ENCODE data around the gene PEX13.
"Not testable (repeated sequence)": the region's sequence is repeated elsewhere in the genome, so short reads cannot be mapped to it uniquely, and the experiment has no call there.

PEX13 gene, protein sequence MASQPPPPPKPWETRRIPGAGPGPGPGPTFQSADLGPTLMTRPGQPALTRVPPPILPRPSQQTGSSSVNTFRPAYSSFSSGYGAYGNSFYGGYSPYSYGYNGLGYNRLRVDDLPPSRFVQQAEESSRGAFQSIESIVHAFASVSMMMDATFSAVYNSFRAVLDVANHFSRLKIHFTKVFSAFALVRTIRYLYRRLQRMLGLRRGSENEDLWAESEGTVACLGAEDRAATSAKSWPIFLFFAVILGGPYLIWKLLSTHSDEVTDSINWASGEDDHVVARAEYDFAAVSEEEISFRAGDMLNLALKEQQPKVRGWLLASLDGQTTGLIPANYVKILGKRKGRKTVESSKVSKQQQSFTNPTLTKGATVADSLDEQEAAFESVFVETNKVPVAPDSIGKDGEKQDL
- long read RNA-seq, donor 1, full-length matches to known transcripts: 7 of 7 reads
- long read RNA-seq, donor 1, partial matches to known transcripts: 0 of 7 reads
- long read RNA-seq, donor 1, other reads (novel, unspliced or antisense): 0 of 7 reads
- long read RNA-seq, donor 2, full-length matches to known transcripts: 2 of 2 reads
- long read RNA-seq, donor 2, partial matches to known transcripts: 0 of 2 reads
- long read RNA-seq, donor 2, other reads (novel, unspliced or antisense): 0 of 2 reads
- long read RNA-seq, donor 3, full-length matches to known transcripts: 3 of 3 reads
- long read RNA-seq, donor 3, partial matches to known transcripts: 0 of 3 reads
- long read RNA-seq, donor 3, other reads (novel, unspliced or antisense): 0 of 3 reads
- long read RNA-seq, donor 4, full-length matches to known transcripts: 9 of 22 reads
- long read RNA-seq, donor 4, partial matches to known transcripts: 13 of 22 reads
- long read RNA-seq, donor 4, other reads (novel, unspliced or antisense): 0 of 22 reads
- long read RNA-seq, donor 5, full-length matches to known transcripts: 9 of 9 reads
- long read RNA-seq, donor 5, partial matches to known transcripts: 0 of 9 reads
- long read RNA-seq, donor 5, other reads (novel, unspliced or antisense): 0 of 9 reads
- long read RNA-seq, donor 6, full-length matches to known transcripts: 3 of 3 reads
- long read RNA-seq, donor 6, partial matches to known transcripts: 0 of 3 reads
- long read RNA-seq, donor 6, other reads (novel, unspliced or antisense): 0 of 3 reads
- long read RNA-seq, donor 7, full-length matches to known transcripts: 4 of 4 reads
- long read RNA-seq, donor 7, partial matches to known transcripts: 0 of 4 reads
- long read RNA-seq, donor 7, other reads (novel, unspliced or antisense): 0 of 4 reads
- long read RNA-seq, donor 8, full-length matches to known transcripts: 4 of 4 reads
- long read RNA-seq, donor 8, partial matches to known transcripts: 0 of 4 reads
- long read RNA-seq, donor 8, other reads (novel, unspliced or antisense): 0 of 4 reads

DNA sequence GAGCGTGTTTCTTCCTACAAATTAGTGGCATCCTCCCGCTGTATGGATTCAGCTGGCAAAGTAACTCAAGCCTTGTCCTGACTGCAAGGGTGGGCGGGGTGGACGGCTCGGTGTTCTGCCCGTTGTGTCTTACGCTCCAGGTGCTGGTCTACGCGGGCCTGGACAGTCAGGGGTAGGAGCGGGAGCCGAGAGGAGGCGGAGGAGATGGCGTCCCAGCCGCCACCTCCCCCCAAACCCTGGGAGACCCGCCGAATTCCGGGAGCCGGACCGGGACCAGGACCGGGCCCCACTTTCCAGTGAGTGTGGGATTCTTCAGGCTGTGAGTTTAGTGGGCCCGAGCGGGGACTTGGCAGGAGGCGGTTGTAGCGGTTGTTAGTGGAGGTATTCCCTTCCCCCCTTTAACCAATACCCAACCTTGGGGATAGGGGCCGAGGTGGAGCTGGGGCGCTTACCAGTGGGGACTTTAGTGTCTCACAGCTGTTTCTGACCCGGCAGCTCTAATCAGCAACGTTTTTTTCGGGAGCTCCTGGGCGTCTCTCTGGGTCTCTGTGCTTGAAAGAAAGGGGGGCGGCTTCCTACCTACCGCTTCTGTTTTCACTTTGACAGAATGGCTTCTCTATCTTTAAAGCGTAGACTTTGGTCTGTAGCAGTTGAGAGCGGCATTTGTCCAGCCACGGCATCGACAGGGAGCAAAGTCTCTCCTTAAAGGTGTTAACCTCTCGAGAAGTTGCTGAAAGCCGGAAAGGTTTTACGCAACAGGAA is at the start of gene PEX13, which contains the start of gene PUS10:
Gene PEX13 (plus strand): TSS at position 165 of the 762 bp plus-strand sequence. CDS start 40 bp downstream, at position 205.
Gene PUS10 (minus strand): TSS at position 700 of the 762 bp plus-strand sequence. CDS start 6,365 bp downstream, outside the sequence.
- DNase-seq: peak; percentile 99

DNA sequence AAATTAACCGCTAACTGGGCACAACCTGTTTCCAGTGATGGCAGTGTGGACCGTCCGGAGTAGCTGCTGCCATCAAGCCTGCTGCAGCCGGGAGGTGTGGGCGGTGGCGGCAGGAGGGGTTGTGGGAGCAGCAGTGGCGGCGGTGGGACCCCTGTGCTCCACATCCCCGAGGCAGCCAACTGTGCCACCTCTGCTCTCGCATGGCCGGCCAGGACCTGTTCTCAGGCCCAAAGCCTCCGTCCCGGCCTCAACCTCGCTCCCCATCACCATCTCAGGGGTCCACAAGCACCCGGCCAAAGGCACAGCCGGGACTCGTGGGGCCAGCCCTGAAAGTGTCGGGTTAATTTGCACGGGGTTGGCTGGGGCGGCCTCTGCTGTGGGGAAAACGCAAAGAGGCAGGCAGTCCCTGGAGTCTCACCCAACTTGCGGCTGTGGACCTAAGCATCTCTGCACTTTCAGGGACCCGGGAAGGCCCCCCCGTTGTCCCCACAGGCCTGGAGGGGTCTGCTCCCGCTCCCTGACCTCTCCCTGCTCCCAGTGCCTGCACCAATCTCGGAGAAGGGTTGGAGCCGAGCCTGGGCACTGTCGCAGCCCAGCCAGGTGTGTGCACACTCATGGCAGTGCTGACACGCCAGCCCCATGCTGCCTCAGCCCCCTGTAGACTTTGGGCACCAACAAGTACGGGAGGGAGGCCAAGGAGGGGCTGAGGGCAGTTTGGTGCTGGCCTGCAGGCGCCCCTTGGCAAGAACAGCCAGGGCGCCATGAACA is 44.4 kb upstream of the PEX13 start:
- no peak for DNase-seq

DNA sequence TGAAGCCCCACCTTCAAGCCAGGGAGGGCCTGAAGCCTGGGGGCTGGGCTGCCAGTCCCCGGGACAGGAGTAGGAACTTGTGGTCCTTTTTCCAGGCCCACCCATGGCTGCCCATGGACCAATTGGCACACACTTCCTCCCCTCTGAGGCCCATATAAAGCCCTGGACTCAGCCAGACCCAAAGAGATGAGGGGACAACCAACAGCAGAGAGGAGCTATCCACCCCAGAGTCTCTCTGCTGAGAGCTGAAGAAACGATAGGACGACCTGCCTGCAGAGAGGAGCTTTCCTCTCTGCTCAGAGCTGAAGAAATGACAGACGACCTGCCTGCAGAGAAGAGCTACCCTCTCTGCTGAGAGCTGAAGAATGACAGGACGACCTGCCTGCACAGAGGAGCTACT is 43.8 kb upstream of the PEX13 start:
- no peak for DNase-seq

DNA sequence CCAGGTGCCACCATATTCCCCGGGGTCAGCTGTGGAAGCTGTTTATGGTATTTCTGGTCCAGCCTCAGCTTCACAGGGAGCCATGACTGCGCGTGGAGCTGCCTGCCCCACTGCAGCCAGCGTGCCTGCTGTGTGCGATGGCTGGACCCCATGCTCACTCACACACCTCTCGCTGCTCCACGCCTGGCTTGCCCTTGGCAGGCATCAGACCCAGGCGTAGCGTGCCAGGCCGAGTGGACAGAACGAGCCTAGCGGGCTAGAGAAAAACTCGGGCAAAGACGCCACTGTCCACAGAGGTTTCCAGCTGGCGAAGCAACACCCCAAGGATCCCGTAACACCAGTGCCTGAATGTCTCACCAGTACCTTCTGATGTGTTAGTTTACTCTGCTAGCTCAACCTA is 42.9 kb upstream of the PEX13 start:
- DNase-seq: no peak

DNA sequence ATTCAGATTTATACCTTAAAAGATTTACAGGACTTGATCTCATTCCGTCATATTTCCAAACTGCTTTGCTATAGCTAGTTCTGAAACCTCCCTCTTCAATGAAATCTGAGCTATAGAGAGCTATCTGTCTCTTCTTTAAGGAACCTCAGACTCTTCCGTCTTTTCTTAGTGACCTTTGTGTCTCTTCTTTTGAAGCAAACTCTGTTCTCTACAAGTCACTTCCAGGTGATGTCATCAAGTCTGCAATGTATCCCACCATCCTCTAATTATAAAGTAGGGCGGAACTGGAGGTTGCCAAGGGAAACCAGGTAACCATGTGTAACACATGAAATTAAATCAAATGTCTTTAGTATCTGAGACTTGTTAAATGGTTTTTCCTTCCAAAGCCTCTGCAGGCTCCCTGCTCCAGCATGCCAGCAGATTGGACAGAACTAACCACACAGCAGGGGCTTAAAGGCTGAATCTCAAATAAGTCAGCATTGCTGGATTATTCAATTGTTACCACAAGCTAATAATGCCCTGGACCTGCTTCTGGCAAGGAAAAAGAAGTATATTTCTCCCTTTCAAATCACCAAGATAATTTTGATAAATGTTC is 41.2 kb upstream of the PEX13 start:
- DNase-seq: no peak

DNA sequence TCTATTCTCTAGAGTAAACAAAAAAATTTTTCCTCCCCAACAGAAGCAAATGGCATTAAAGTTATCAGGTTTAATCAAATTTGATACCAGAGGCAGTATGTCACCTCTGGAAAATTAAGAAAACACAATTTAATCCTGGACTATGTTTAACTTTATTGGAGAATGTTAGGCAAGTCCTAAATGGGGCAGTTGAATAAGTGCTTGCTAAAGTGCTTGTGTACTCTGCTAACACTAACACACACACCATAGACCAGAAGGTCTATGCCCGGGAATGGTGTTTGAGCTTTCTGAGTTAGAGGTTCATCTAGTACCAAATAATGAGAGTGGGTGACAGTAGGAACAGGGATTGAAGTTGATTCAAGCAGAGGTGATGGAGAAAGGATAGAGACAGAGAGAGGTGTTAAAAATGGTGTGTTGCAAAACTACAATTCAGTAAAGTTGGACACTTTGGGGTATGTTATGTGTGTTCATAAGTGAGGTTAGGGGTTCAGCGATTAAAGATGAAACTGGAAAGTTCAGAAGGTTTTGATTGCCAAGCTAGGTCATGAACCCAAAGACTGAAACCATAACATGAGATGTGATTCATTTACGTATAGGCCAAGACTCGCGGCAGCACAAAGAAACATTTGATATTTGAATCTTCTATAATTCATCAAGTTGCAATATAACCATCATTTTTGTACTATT is 40.5 kb upstream of the PEX13 start:
- DNase-seq: no peak

DNA sequence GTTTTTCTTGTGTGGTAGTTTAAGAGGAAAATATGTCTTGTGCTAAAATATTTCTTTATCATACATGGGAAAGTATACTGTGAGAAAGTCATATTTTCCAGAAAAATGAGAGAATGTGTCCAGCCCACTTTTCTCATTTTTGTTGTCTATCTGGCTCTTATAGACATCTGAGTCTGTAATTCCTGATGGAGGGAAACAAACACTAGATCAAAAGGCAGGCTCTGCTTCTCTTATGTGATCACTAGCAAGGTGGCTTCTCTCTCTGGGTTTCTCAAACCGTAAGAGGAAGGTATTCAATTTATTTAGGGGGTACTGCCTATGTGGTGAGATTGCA is 40.0 kb upstream of the PEX13 start:
- DNase-seq: no peak

DNA sequence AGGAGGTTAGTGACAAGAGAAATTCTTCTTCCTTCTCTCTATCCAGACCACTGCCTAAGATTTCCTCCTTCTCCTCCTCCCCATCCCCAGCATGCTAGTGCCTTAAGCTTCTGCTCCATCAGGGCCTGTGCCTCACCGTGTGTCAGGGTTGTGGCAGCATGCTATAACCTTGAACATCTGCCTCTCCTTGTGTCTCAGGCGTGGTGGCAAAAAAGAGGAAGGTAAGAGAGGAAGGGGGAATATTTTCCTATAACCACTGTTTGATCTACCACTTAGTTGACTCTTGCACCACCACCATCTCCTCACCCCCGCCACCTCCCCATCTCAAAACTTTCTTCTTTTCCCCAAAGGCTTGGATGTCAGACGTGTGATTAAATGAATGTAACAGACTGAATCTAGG is 38.3 kb upstream of the PEX13 start:
- no peak for DNase-seq

DNA sequence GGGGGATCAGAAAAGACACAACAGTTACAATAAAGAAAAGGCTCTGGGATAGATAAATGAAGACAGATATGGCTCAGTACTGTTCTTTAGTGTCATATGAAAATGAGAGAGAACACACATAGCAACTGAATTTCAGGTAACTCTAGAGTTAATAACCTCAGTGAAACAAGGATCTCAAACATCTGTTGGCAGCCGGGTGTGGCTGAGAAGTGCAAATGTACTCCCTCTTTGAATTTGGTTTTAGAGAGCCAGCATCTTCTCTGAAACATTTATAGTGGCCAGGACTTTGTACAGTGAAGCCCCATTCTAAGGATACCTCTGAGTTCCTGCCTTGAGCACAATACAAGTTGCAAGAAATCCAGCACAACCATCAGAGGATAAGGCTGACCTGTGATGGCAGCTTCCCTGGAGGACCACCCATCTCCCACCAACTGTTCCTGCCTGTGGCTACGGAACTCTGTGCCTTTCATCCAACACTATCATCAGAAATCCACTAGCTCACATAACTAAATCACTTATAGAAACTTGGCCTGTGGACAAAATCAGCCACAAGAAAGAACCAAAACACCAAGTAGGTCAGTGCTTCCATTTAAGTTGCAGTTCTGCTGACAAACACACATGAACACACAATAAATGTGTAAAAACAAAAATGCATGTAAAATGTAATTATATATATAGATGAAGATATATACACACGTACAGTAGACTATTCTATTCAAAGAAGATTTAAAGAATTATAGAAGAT is 37.3 kb upstream of the PEX13 start:
- no peak for DNase-seq

DNA sequence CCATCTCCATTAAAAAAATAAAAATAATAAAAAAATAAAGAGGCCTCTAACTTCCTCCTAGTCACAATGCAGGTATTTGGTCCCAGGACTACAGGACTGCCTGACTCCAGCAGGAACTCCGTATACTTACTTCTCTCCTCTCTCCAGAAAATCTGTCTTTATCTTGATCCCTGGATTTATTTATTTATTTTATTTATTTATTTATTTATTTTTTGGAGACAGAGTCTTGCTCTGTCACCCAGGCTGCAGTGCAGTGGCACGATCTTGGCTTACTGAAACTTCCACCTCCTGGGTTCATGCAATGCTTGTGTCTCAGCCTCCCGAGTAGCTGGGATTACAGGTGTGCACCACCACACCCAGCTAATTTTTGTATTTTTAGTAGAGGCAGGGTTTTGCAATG is 35.5 kb upstream of the PEX13 start:
- not testable (repeated sequence) for DNase-seq

DNA sequence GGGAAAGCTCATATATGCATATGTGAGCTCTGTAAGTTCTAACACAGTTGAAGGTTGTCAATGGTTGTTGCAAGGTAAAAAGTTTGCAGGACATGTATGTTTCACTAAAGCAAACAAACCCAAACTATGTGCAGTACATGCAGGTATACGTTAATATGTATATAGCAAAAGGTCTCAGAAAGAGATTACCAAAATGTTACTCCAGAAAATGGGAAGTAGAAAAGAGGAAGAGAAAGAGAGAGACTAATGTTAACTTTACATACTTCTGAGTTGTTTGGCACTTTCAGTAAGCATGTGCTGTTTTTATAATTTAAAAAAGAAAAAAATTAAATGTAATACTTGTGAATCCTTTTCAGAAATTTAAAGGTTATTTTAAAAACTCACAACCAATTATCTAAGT is 32.8 kb upstream of the PEX13 start:
- DNase-seq: no peak

DNA sequence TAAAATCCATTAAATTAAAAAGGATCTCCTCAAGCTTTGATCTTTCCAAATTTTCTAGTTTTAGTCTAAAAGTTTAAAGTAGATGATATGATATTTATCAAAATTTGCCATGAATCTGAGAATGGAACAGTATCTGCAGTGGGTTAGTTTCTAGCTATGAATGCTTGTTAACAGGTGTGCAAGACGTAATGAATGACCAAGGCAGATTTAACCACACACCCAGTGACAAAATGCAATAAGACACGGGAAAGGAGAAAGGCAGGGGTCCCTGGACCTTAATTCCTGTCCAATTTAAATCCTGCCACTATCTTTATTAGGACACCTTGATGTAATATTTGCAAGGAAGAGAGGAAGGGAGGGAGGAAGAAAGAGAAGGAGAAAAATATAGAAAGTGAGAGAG is 30.5 kb upstream of the PEX13 start:
- no peak for DNase-seq

DNA sequence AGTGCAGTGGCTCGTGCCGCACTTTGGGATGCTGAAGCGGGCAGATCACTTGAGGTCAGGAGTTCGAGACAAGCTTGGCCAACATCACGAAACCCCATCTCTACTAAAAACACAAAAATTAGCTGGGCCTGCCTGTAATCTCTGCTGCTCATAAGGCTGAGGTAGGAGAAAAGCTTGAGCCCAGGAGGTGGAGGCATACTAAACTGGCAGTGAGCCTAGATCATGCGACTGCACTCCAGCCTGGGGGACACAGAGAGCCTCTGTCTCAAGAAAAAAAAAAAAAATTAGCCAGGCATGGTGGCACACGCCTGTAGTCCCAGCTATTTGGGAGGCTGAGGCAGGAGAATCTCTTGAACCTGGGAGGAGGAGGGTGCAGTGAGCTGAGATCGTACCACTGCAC is 29.9 kb upstream of the PEX13 start:
- DNase-seq: not testable (repeated sequence)

DNA sequence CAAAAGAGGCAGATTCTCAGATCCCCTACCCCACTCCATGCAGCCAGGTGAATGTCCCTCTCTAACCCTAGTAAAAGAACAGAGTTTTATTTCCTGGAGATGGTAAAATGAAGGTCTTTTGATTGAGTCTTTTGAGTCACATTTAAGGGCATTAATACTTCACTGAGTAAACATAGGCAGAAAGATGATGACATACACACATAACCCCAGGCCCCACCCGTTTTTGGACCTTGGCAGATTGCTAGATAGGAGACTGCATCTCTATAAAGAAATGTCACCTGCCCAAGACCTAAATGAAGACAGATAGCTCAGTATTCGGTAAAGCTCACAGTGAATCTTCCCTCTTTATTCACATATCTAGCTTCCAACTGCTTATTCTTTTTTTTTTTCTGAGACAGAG is 28.3 kb upstream of the PEX13 start:
- no peak for DNase-seq

DNA sequence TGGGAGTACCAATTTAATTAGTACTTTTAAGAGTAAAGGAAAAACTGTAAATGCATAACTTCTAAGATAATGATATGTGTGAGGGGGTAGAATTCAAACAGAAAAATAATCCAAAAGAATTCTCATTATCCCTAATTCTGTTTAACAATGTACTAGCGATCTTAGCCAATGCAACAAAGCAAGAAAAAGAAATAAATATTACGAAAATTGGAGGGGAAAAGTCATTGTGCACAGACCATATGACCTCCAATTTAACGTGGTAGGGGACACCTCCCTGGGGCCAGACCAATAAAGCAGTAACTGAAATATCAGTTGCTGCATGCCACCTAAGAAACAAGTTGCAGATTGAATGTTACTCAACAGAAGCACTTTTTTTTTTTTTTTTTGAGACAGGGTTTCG is 25.9 kb upstream of the PEX13 start:
- DNase-seq: no peak

DNA sequence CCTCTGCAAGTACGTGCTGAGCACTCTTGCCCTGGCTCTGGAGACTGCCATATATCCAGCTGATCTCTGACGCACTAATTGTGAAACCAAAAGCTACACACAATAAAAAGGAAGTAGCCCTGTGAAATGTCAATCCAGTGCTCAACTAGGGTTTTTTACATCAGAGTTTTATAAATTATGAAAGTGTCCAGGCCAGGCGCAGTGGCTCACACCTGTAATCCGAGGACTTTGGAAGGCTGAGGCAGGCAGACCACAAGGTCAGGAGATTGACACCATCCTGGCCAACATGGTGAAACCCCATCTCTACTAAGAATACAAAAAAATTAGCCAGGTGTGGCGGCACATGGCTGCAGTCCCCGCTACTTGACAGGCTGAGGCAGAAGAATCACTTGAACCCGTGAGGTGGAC is 24.5 kb upstream of the PEX13 start:
- DNase-seq: no peak

DNA sequence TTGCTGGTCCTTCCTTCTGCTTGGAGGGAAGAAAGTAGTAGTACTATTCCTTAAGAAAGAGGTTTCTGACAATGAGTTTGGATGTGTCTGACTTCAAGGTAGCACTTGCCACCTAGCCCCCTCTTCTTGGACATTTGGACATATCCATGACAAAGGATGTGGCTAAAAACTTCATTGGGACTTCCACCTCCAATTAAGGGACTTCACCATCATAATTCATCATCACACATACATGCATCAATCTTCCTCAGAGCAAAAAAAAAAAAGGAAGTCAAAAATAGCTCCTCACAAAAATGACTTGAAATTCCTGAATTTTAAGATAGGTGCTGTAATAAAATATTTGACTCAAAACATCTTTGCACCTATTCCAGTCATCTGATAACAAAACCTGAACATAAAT is 23.4 kb upstream of the PEX13 start:
- DNase-seq: no peak

DNA sequence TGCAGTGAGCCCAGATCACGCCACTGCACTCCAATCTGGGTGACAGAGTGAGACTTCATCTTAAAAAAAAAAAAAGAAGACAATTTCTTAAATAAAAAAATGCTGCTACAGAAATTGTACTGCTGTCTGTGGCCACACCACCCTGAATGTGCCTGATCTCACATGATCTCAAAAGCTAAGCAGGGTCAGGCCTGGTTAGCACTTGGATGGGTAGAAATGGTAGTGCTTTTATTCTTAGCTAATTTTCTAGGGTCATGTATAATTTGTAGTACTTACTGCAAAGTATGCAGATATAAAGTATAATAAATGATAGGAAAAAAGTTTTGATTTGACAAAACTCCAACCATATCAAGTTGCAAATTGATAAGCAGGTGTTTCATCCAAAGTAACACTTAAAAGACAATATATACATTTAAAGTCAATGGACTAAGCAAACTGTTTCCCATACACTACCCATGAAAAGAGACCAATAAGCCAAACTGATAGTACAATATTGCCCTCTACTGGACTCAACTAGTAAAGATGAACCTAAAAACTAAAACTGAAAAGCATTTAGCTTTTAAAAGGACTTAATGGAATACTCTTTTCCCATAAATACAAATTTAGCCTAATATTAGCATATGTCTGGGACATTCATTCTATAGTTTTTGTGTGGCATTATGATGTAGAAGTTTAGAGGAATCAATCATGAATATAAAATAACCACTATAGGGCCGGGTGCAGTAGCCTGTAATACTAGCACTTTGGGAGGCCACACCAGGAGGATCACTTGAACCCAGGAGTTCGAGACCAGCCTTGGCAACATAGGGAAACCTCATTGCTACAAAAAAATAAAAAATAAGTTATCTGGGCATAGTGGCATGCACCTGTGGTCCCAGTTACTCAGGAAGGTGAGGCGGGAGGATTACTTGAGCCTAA is 18.6 kb upstream of the PEX13 start:
- no peak for DNase-seq

All from right kidney (tissue), 9 donors.